Mesenchymal stem cell (in vitro differentiated cells and primary cell): ENCODE results near the gene OOSP3. TPM values are rescaled to one million over a fixed set of nuclear protein-coding genes. Genes with fewer than 3 reads are reported as not detected.

Experiments used
- DNase-seq: peaks from one replicate; pipeline ENCODE4 v3.0.0-alpha.2; 2013
- H2AFZ ChIP-seq: one replicate; pipeline ENCODE4 v1.6.1; 2013; ENCODE audit warnings: low read depth, mild to moderate bottlenecking, control low read depth, inconsistent platforms, low read length, moderate library complexity
- H2AK5ac ChIP-seq: 2 replicates; pipeline ENCODE4 v1.6.1; 2013; ENCODE audit warnings: low read length, moderate library complexity, mild to moderate bottlenecking, inconsistent platforms; ENCODE audit not compliant: severe bottlenecking
- H2BK120ac ChIP-seq: one replicate; pipeline ENCODE4 v1.6.1; 2013; ENCODE audit warnings: low read depth, mild to moderate bottlenecking, inconsistent platforms, low read length, moderate library complexity
- H2BK12ac ChIP-seq, 2 experiments: one replicate each; pipeline ENCODE4 v1.6.1; 2013; ENCODE audit warnings: inconsistent platforms in 2 of 2, low read length in 2 of 2, mild to moderate bottlenecking in 2 of 2, moderate library complexity in 2 of 2, control low read depth in 1 of 2
- H2BK15ac ChIP-seq: one replicate; pipeline ENCODE4 v1.6.1; 2013; ENCODE audit warnings: mild to moderate bottlenecking, low read depth, inconsistent platforms; ENCODE audit not compliant: poor library complexity, severe bottlenecking
- H2BK5ac ChIP-seq: 2 replicates; pipeline ENCODE4 v1.6.1; 2013; ENCODE audit warnings: low read depth, mild to moderate bottlenecking, low read length, control low read depth, inconsistent platforms; ENCODE audit not compliant: poor library complexity, severe bottlenecking
- H3K14ac ChIP-seq, 2 experiments: one replicate each; pipeline ENCODE4 v1.6.1; 2013; ENCODE audit warnings: inconsistent platforms in 2 of 2, low read length in 2 of 2, control low read depth in 1 of 2, mild to moderate bottlenecking in 1 of 2, moderate library complexity in 1 of 2
- H3K18ac ChIP-seq, 2 experiments: one replicate each; pipeline ENCODE4 v1.6.1; 2013; ENCODE audit warnings: inconsistent platforms in 2 of 2, low read length in 2 of 2, control low read depth in 1 of 2, low read depth in 1 of 2, mild to moderate bottlenecking in 1 of 2
- H3K23ac ChIP-seq, 2 experiments: one replicate each; pipeline ENCODE4 v1.6.1; 2013; ENCODE audit warnings: inconsistent platforms in 2 of 2, low read length in 2 of 2, mild to moderate bottlenecking in 2 of 2, moderate library complexity in 2 of 2, control low read depth in 1 of 2
- H3K27ac ChIP-seq: 2 replicates; pipeline ENCODE4 v1.5.1; 2013; ENCODE audit warnings: mild to moderate bottlenecking, moderate library complexity, low read length, control low read depth, inconsistent platforms; ENCODE audit not compliant: poor library complexity, severe bottlenecking
- H3K27me3 ChIP-seq, 2 experiments: 2 replicates each; pipeline versions ENCODE4 v1.6.1 to v1.7.0; 2013; ENCODE audit warnings: low read length in 2 of 2, mild to moderate bottlenecking in 2 of 2, moderate library complexity in 2 of 2, control low read depth in 1 of 2, inconsistent platforms in 1 of 2; ENCODE audit not compliant: control insufficient read depth in 1 of 2, insufficient read depth in 1 of 2
- H3K36me3 ChIP-seq, 2 experiments: 2 replicates each; pipeline versions ENCODE4 v1.6.1 to v1.7.0; 2013; ENCODE audit warnings: low read length in 2 of 2, control low read depth in 1 of 2, inconsistent platforms in 1 of 2, low read depth in 1 of 2, mild to moderate bottlenecking in 1 of 2; ENCODE audit not compliant: insufficient read depth in 2 of 2, control insufficient read depth in 1 of 2
- H3K4ac ChIP-seq, 2 experiments: one replicate each; pipeline ENCODE4 v1.6.1; 2013; ENCODE audit warnings: inconsistent platforms in 2 of 2, low read length in 2 of 2, mild to moderate bottlenecking in 2 of 2, moderate library complexity in 2 of 2, control low read depth in 1 of 2, low read depth in 1 of 2
- H3K4me1 ChIP-seq: 2 replicates; pipeline ENCODE4 v1.6.1; 2013; ENCODE audit warnings: low read depth, low read length, control low read depth; ENCODE audit not compliant: control insufficient read depth, insufficient read depth
- H3K4me2 ChIP-seq: 2 replicates; pipeline ENCODE4 v1.6.1; 2013; ENCODE audit warnings: low read length, mild to moderate bottlenecking, inconsistent platforms; ENCODE audit not compliant: poor library complexity, severe bottlenecking
- H3K4me3 ChIP-seq, 2 experiments: 2 replicates each; pipeline versions ENCODE4 v1.5.1 to v1.7.0; 2013; ENCODE audit warnings: low read length in 2 of 2, mild to moderate bottlenecking in 2 of 2, control low read depth in 1 of 2, low read depth in 1 of 2; ENCODE audit not compliant: insufficient read depth in 1 of 2
- H3K79me1 ChIP-seq: replicated peaks from 2 replicates; pipeline ENCODE4 v1.6.1; 2013; ENCODE audit warnings: mild to moderate bottlenecking, control low read depth, low read length, inconsistent platforms; ENCODE audit not compliant: poor library complexity, severe bottlenecking
- H3K9ac ChIP-seq: 2 replicates; pipeline ENCODE4 v1.7.0; 2013; ENCODE audit warnings: mild to moderate bottlenecking, low read length, moderate library complexity
- H3K9me3 ChIP-seq: 2 replicates; pipeline ENCODE4 v1.7.0; 2013; ENCODE audit warnings: mild to moderate bottlenecking, low read length; ENCODE audit not compliant: control insufficient read depth
- H4K8ac ChIP-seq: one replicate; pipeline ENCODE4 v1.6.1; 2013; ENCODE audit warnings: inconsistent platforms, mild to moderate bottlenecking, low read length, moderate library complexity
- H4K91ac ChIP-seq: one replicate; pipeline ENCODE4 v1.6.1; 2013; ENCODE audit warnings: mild to moderate bottlenecking, low read length, inconsistent platforms
- WGBS: methylation state at CpG from one replicate; pipeline ENCODE4 v1.1.7; 2013; ENCODE audit warnings: mixed read lengths; 5-methylcytosine and 5-hydroxymethylcytosine counted together
- polyA plus RNA-seq, 2 experiments: library from polyadenylated mRNA; stranded (reverse); fragments of 200-250 nt; gene quantifications; one replicate each; pipeline ENCODE4 v1.2.3, GENCODE V29; 2013

OOSP3 gene
- not detected for polyA plus RNA-seq (2013, experiment 1 of 2)
- polyA plus RNA-seq (2013, experiment 2 of 2), result not detected

GRCh38 chr11:59878575-59878974 is at the start of gene OOSP3:
Gene OOSP3 (plus strand): TSS chr11:59878782. CDS start chr11:59878809, 27 bp downstream.
- Histone ChIP-seq H3K18ac (no peak within 1 kb of the TSS), H3K9me3 (no peaks in the 10 kb centered on the region), H2BK5ac (no peak within 1 kb of the TSS), H3K14ac (no peak within 1 kb of the TSS), H4K8ac (no peak within 1 kb of the TSS), H2AFZ (peak within 1 kb of the TSS; percentile 27), H3K36me3 (no peaks in the 10 kb centered on the region), H2AK5ac (no peak within 1 kb of the TSS), H3K27me3 (no peaks in the 10 kb centered on the region), H2BK120ac (no peak within 1 kb of the TSS), H2BK12ac (no peak within 1 kb of the TSS), H4K91ac (no peak within 1 kb of the TSS), H3K4me1 (no peaks in the 10 kb centered on the region), H3K9ac (no peak within 1 kb of the TSS), H3K79me1 (no peaks in the 10 kb centered on the region), H3K4me3 (no peak within 1 kb of the TSS), H3K27ac (no peak within 1 kb of the TSS), H3K23ac (no peak within 1 kb of the TSS), H3K4me2 (no peak within 1 kb of the TSS), H2BK15ac (no peak within 1 kb of the TSS), H3K4ac (no peak within 1 kb of the TSS)
- WGBS, result 79% methylated on average over 5 of the region's 5 CpGs
- DNase-seq, result no peak

GRCh38 chr11:59829358-59829757 is 49.2 kb upstream of the OOSP3 start:
- Histone ChIP-seq H3K27ac (no peak overlapping the region), H3K36me3 (no peaks in the 10 kb centered on the region), H3K14ac (no peak overlapping the region), H4K91ac (no peak overlapping the region), H3K4me2 (no peak overlapping the region), H3K18ac (no peak overlapping the region), H3K9ac (no peak overlapping the region), H3K4me1 (no peaks in the 10 kb centered on the region), H3K23ac (no peak overlapping the region), H3K9me3 (no peaks in the 10 kb centered on the region), H3K4ac (no peak overlapping the region), H2BK12ac (no peak overlapping the region), H2BK120ac (no peak overlapping the region), H4K8ac (no peak overlapping the region), H2BK15ac (no peak overlapping the region), H3K79me1 (no peaks in the 10 kb centered on the region), H2BK5ac (no peak overlapping the region), H2AK5ac (no peak overlapping the region), H3K27me3 (no peaks in the 10 kb centered on the region), H3K4me3 (no peak overlapping the region), H2AFZ (no peak overlapping the region)
- WGBS, result 66% methylated on average over 3 of the region's 3 CpGs
- DNase-seq, result no peak

- no peaks in the 10 kb centered on the region for H3K4me1 ChIP-seq
- no peak overlapping the region for H4K91ac ChIP-seq
- no peak overlapping the region for H2BK15ac ChIP-seq
- H3K27ac ChIP-seq, result no peak overlapping the region
- no peaks in the 10 kb centered on the region for H3K9me3 ChIP-seq
- no peak overlapping the region for H3K23ac ChIP-seq
- no peaks in the 10 kb centered on the region for H3K79me1 ChIP-seq
- WGBS, result 92% methylated on average over 2 of the region's 2 CpGs
- H3K27me3 ChIP-seq, result no peaks in the 10 kb centered on the region
- no peak overlapping the region for H4K8ac ChIP-seq
- no peak overlapping the region for H3K4ac ChIP-seq
- no peak overlapping the region for H2AK5ac ChIP-seq
- H3K9ac ChIP-seq, result no peak overlapping the region
- H3K36me3 ChIP-seq, result no peaks in the 10 kb centered on the region
- no peak overlapping the region for H3K4me3 ChIP-seq
- H3K18ac ChIP-seq, result no peak overlapping the region
- no peak overlapping the region for H3K14ac ChIP-seq
- no peak overlapping the region for H2BK12ac ChIP-seq
- no peak for DNase-seq
- H2AFZ ChIP-seq, result no peak overlapping the region
- H2BK5ac ChIP-seq, result no peak overlapping the region
- no peak overlapping the region for H3K4me2 ChIP-seq
- H2BK120ac ChIP-seq, result no peak overlapping the region
Observed at GRCh38 chr11:59833602-59834001, 45.0 kb upstream of the OOSP3 start.

- Histone ChIP-seq H3K27me3 (no peaks in the 10 kb centered on the region), H3K9ac (no peak overlapping the region), H4K91ac (no peak overlapping the region), H3K4ac (no peak overlapping the region), H3K4me1 (no peaks in the 10 kb centered on the region), H4K8ac (no peak overlapping the region), H3K27ac (no peak overlapping the region), H3K36me3 (no peaks in the 10 kb centered on the region), H2AK5ac (no peak overlapping the region), H2AFZ (no peak overlapping the region), H3K79me1 (no peaks in the 10 kb centered on the region), H3K4me3 (no peak overlapping the region), H3K14ac (no peak overlapping the region), H3K23ac (no peak overlapping the region), H3K9me3 (no peaks in the 10 kb centered on the region), H2BK120ac (no peak overlapping the region), H2BK15ac (no peak overlapping the region), H2BK12ac (no peak overlapping the region), H3K4me2 (no peak overlapping the region), H2BK5ac (no peak overlapping the region), H3K18ac (no peak overlapping the region)
- no peak for DNase-seq
Observed at GRCh38 chr11:59839615-59840014, 39.0 kb upstream of the OOSP3 start.
